Ishikawa (cell line): ENCODE measurements around the gene FAP.

Experiments used
- CEBPB ChIP-seq: IDR thresholded peaks from 2 replicates; pipeline ENCODE4 v1.6.1; 2012
- CREB1 ChIP-seq: IDR thresholded peaks from 2 replicates; pipeline ENCODE4 v1.6.1; 2012; ENCODE audit warnings: low read depth
- EGR1 ChIP-seq: IDR thresholded peaks from 2 replicates; pipeline ENCODE4 v1.6.1; 2012
- EP300 ChIP-seq: IDR thresholded peaks from 2 replicates; pipeline ENCODE4 v1.6.1; 2012; ENCODE audit warnings: borderline replicate concordance
- FOXM1 ChIP-seq: IDR thresholded peaks from 2 replicates; pipeline ENCODE4 v1.6.1; 2012; ENCODE audit warnings: low read depth, borderline replicate concordance
- MAX ChIP-seq: IDR thresholded peaks from 2 replicates; pipeline ENCODE4 v1.6.1; 2012
- NFIC ChIP-seq: IDR thresholded peaks from 2 replicates; pipeline ENCODE4 v1.6.1; 2012
- RAD21 ChIP-seq: IDR thresholded peaks from 2 replicates; pipeline ENCODE4 v1.6.1; 2012; ENCODE audit warnings: low read depth
- REST ChIP-seq: IDR thresholded peaks from 2 replicates; pipeline ENCODE4 v1.6.1; 2012; ENCODE audit warnings: low read depth, mild to moderate bottlenecking
- TAF1 ChIP-seq: IDR thresholded peaks from 2 replicates; pipeline ENCODE4 v1.6.1; 2012; ENCODE audit warnings: low read depth, mild to moderate bottlenecking
- TCF12 ChIP-seq: IDR thresholded peaks from 2 replicates; pipeline ENCODE4 v1.6.1; 2012; ENCODE audit warnings: low read depth
- TEAD4 ChIP-seq: IDR thresholded peaks from 2 replicates; pipeline ENCODE4 v1.6.1; 2012
- YY1 ChIP-seq: IDR thresholded peaks from 2 replicates; pipeline ENCODE4 v1.6.1; 2012; ENCODE audit warnings: low read depth
- ZBTB7A ChIP-seq: IDR thresholded peaks from 2 replicates; pipeline ENCODE4 v1.6.1; 2012; ENCODE audit warnings: low read depth
- TF ChIP-seq, protein P1 (sequence below): IDR thresholded peaks from 2 replicates; pipeline ENCODE4 v1.6.1; 2012

The FAP gene

GRCh38 chr2:162182395-162182794 lies 60.9 kb downstream of the FAP start:
- TF ChIP-seq RAD21: no peak

- TF ChIP-seq REST (no peak), NFIC (no peak), FOXM1 (no peak), TEAD4 (no peak), MAX (no peak), TCF12 (no peak), TAF1 (no peak), YY1 (no peak), EGR1 (no peak), EP300 (no peak), RAD21 (no peak)
These were observed 65.9 kb downstream of the FAP start for GRCh38 chr2:162177301-162177700.

GRCh38 chr2:162175714-162176113 lies 67.5 kb downstream of the FAP start:
- TF ChIP-seq TCF12 (no peak), TAF1 (no peak), RAD21 (no peak), CEBPB (no peak)

DNA sequence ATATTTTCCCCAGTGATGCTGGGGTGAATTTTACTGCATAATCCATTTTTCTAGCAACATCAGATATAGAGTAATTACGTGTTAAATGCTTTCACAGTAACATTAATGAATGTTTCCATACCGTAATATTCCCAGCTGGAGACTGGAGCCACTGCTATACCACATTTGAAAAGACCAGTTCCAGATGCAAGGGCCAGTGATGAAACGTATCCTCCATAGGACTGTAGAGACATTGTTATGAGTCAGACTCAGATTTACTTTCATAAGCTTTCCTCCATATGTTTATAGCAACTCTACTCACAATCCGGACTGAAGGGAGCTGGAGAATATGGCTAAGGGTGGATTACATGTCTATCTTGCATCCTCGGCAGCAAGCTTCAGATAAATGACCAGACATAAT lies 68.5 kb downstream of the FAP start:
- TF ChIP-seq REST (no peak), CEBPB (no peak)
- TF ChIP-seq, protein P1, sequence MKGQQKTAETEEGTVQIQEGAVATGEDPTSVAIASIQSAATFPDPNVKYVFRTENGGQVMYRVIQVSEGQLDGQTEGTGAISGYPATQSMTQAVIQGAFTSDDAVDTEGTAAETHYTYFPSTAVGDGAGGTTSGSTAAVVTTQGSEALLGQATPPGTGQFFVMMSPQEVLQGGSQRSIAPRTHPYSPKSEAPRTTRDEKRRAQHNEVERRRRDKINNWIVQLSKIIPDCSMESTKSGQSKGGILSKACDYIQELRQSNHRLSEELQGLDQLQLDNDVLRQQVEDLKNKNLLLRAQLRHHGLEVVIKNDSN: no peak

GRCh38 chr2:162172802-162173370 lies 70.4 kb downstream of the FAP start:
- TF ChIP-seq TAF1 (no peak), EGR1 (no peak), CREB1 (no peak), RAD21 (no peak), TEAD4 (no peak), CEBPB (no peak), NFIC (no peak), TCF12 (no peak), MAX (no peak), FOXM1 (no peak), YY1 (no peak), ZBTB7A (no peak)
- TF ChIP-seq, protein P1: no peak

- TF ChIP-seq TCF12: no peak
- no peak for TF ChIP-seq CEBPB
- no peak for TF ChIP-seq CREB1
- no peak for TF ChIP-seq NFIC
- no peak for TF ChIP-seq ZBTB7A
- no peak for TF ChIP-seq REST
These were observed 76.5 kb downstream of the FAP start for GRCh38 chr2:162166745-162167144.
